Measurements from ENCODE around the gene MTHFD2. TPM values are rescaled to one million over a fixed set of nuclear protein-coding genes. Genes with fewer than 3 reads are reported as not detected.
"Not testable (repeated sequence)": the region's sequence is repeated elsewhere in the genome, so short reads cannot be mapped to it uniquely, and the experiment has no call there.

MTHFD2 gene
- polyA plus RNA-seq, 1 donor, result 31.7 TPM

GRCh38 chr2:74191596-74192380 lies 6.6 kb upstream of the MTHFD2 start:
- DNase-seq, result no peak

DNA sequence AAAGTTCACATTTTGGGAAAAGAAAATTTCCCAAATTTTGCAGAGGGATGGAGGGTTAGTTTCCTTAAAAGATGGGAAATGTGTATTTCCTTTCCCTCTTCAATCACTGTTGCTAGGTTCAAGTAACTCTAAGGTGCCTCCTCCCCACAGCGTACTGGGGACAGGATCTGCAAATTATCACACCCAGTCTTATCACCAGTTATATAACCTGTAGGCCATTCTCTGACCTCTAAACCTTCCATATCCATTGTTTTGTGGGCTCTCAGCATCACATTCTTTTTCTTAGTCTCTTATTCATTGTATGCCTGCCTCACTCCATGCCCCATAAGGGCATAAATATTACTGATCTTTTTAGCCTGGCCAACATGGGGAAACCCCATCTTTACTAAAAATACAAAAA lies 3.6 kb upstream of the MTHFD2 start:
- DNase-seq, result no peak

GRCh38 chr2:74197049-74197448 lies 1.4 kb upstream of the MTHFD2 start:
- no peak for DNase-seq

- DNase-seq, result no peak
Measured at GRCh38 chr2:74198023-74198460, 373 bp upstream of the MTHFD2 start.

DNA sequence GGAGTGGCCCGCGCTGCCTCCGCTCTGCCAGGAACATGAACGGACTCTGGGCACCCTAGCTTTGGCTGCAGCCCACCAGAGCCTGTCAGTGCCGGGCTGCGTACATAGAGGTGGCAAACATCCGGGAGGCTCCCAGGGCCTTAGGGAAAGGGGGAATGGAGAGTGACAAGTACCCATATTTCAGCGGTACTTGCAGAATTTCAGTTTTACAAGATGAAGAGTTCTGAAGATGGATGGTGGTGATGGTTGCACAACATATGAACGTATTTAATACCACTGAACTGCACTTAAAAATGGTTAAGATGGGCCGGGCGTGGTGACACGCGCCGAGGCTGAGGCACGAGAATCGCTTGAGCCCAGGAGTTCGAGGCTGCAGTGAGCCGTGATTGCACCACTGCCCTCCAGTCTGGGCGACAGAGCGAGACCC lies 873 bp downstream of the MTHFD2 start:
- DNase-seq, result no peak

DNA sequence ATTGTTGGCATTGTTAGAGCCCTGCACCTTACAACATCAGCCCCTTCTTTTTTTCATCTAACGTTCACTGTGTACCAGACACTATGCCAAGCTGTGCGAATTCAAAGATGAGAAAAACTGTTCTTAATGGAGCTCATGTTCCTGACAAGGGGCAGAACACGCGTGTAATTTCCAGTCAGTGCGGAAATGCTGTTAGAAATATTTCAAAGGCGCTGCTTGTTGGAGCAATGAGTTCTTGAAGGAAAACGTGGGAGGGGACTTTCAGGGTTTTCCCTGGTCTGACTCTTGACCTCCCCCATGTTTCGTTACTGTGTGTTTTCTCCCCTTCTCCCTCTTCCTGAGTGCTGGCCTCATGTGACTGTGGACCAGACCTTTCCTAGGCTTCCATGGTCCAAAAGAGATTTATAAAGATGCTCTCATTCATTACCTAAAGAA lies 1.5 kb downstream of the MTHFD2 start:
- DNase-seq, result no peak

DNA sequence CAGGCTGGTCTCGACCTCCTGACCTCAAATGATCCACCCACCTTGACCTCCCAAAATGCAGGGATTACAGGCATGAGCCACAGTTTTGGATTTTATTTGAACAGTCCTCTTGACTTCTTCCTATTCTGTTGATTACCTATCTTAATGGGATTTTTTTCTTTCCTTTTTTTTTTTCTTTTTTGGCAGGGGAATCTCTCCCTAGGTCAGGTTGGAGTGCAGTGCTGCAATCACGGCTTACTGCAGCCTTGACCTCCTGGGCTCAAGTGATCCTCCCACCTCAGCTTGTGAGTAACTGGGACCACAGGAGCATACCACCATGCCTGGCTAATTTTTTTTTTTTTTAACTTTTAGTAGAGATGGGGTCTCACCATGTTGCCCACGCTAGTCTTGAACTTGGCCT lies 2.8 kb downstream of the MTHFD2 start:
- DNase-seq, result no peak

- DNase-seq, result no peak
Measured at GRCh38 chr2:74201596-74201995, 3.2 kb downstream of the MTHFD2 start.

- DNase-seq, result no peak
Measured at GRCh38 chr2:74204436-74204835, 6.0 kb downstream of the MTHFD2 start.

GRCh38 chr2:74205113-74205512 lies 6.7 kb downstream of the MTHFD2 start:
- no peak for DNase-seq

DNA sequence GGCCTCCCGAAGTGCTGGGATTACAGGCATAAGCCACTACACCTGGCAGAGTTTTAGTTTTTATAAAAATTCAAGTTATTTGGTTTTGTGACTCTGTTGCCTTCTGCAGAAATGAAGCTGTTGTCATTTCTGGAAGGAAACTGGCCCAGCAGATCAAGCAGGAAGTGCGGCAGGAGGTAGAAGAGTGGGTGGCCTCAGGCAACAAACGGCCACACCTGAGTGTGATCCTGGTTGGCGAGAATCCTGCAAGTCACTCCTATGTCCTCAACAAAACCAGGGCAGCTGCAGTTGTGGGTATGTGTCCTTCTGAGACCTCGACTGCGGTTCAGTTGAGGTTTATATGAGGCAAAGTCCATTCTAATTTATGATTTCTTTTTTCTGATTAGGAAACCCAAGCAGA lies 7.2 kb downstream of the MTHFD2 start:
- DNase-seq, result no peak

- DNase-seq, result no peak
Measured at GRCh38 chr2:74206180-74206688, 7.8 kb downstream of the MTHFD2 start.

GRCh38 chr2:74212702-74213410 lies 14.4 kb downstream of the MTHFD2 start:
- no peak for DNase-seq

DNA sequence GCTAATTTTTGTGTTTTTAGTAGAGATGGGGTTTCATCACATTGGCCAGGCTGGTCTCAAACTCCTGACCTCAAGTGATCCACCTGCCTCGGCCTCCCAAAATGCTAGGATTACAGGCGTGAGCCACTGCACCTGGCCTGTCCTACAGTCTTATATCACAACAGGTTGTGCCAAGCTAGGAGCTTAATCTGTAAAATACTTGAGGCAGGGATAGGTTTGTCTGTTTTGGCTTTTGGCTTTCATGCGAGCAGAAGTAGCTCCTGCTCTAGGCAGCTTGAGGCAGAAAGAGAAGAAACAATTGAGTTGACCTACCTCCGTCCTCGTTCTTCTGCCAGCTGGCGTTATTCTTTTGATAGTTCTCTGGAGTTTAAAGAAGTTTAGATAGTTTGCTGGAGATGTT lies 17.4 kb downstream of the MTHFD2 start:
- not testable (repeated sequence) for DNase-seq

DNA sequence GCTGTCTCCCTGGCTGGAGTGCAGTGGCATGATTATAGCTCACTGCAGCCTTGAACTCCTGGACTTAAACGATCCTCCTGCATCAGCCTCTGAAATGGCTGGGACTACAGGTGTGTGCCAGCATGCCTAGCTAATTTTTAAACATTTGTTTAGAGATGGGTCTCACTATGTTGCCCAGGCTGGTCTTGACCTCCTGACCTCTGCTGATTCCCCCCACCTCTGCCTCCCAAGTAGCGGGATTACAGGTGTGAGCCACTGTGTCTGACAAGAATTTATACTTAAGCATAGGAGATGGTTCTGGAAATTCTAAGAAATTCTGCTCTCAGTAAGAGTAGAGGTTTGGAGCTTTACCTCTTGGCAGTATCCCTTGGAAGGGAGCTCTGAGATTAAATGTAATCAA lies 18.2 kb downstream of the MTHFD2 start:
- DNase-seq, result no peak

- DNase-seq, result no peak
Measured at GRCh38 chr2:74219846-74220486, 21.6 kb downstream of the MTHFD2 start.

- no peak for DNase-seq
Measured at GRCh38 chr2:74221091-74221490, 22.7 kb downstream of the MTHFD2 start.

GRCh38 chr2:74221604-74222299 lies 23.3 kb downstream of the MTHFD2 start:
- no peak for DNase-seq

- no peak for DNase-seq
Measured at GRCh38 chr2:74222300-74222650, 23.9 kb downstream of the MTHFD2 start.

GRCh38 chr2:74223941-74224770 lies 25.7 kb downstream of the MTHFD2 start:
- no peak for DNase-seq

- DNase-seq, result no peak
Measured at GRCh38 chr2:74225698-74226459, 27.5 kb downstream of the MTHFD2 start.

Measured in left kidney (tissue), 2 donors.